HCT116 (cell line): ENCODE data around the gene KCNMB1. TPM values are rescaled to one million over a fixed set of nuclear protein-coding genes. Genes with fewer than 3 reads are reported as not detected.

Source experiments
- ATAC-seq: fragments of 200-7000 bp; cut with Tn5 transposase; 2 replicates; pipeline ENCODE4 v1.9.1; 2020; ENCODE audit warnings: mild to moderate bottlenecking, moderate library complexity
- BruUV-seq: library from RNA; stranded (reverse); fragments of 400-500 nt; replicated peaks from 2 replicates; lab custom pipeline; 2021; lab: Mats Ljungman, UMichigan
- CTCF ChIA-PET: fragments of 300-600 bp; sonication (Branson Sonifier 250); formaldehyde crosslinking; loops from one replicate; lab custom pipeline; 2021; ENCODE audit warnings: antibody characterized with exemption; lab: Charles Lee
- POLR2A ChIA-PET: fragments of 300-600, 350-600 bp; sonication (Branson Sonifier 250); formaldehyde crosslinking; loops from one replicate; lab custom pipeline; 2021; ENCODE audit warnings: antibody characterized with exemption; lab: Charles Lee
- RAD21 ChIA-PET, 2 experiments: fragments of 300-600 bp; sonication (Branson Sonifier 250); formaldehyde crosslinking; loops; one replicate each; lab custom pipeline; 2023; ENCODE audit warnings: low total read pairs in 2 of 2; ENCODE audit not compliant: uncharacterized antibody in 2 of 2, unreplicated experiment in 2 of 2, low non-redundant PET in 1 of 2; lab: Charles Lee
- DNase-seq: peaks from one replicate; pipeline ENCODE4 v3.0.0-alpha.2; 2010; ENCODE audit warnings: low read depth, low spot score
- H2AFZ ChIP-seq: fragments of 200-600 bp; shearing (Covaris generic), sonication (generic); 2 replicates; pipeline ENCODE4 v1.6.1; 2017; ENCODE audit warnings: low read depth, mixed run types, mixed read lengths, antibody characterized with exemption, low read length; ENCODE audit not compliant: poor library complexity, severe bottlenecking
- H3K27ac ChIP-seq: 2 replicates; pipeline ENCODE4 v1.5.1; 2012; ENCODE audit warnings: low read depth, low read length
- H3K27me3 ChIP-seq: fragments of 200-600 bp; sonication (generic); 2 replicates; pipeline ENCODE4 v1.6.1; 2016; ENCODE audit warnings: mixed run types, low read length, mixed read lengths; ENCODE audit not compliant: insufficient read depth
- H3K36me3 ChIP-seq, 2 experiments: fragments of 200-500 bp in 1 of 2; fragments of 200-600 bp in 1 of 2; sonication (Bioruptor generic) in 1 of 2; sonication (generic) in 1 of 2; 2 replicates each; pipeline versions ENCODE4 v1.5.1 to v1.6.1; 2014 to 2016; ENCODE audit warnings: low read length in 2 of 2, inconsistent platforms in 1 of 2, mixed read lengths in 1 of 2, mixed run types in 1 of 2; ENCODE audit not compliant: insufficient read depth in 2 of 2, control insufficient read depth in 1 of 2
- H3K4me1 ChIP-seq, 2 experiments: fragments of 200-600 bp in 1 of 2; sonication (generic) in 1 of 2; 2 replicates each; pipeline versions ENCODE4 v1.5.1 to v1.6.1; 2012 to 2017; ENCODE audit warnings: low read length in 2 of 2, inconsistent platforms in 1 of 2, mild to moderate bottlenecking in 1 of 2, mixed read lengths in 1 of 2, mixed run types in 1 of 2, moderate library complexity in 1 of 2; ENCODE audit not compliant: insufficient read depth in 2 of 2, control insufficient read depth in 1 of 2
- H3K4me2 ChIP-seq: fragments of 200-600 bp; sonication (generic); 2 replicates; pipeline ENCODE4 v1.6.1; 2017; ENCODE audit warnings: mixed run types, low read length, mixed read lengths
- H3K4me3 ChIP-seq, 2 experiments: fragments of 200-600 bp in 1 of 2; sonication (generic) in 1 of 2; replicated peaks in 1 of 2; 2 replicates each; pipeline ENCODE4 v1.5.1; 2011 to 2016; ENCODE audit warnings: low read length in 2 of 2, control low read depth in 1 of 2, low read depth in 1 of 2, mild to moderate bottlenecking in 1 of 2, mixed read lengths in 1 of 2, mixed run types in 1 of 2
- H3K79me2 ChIP-seq: fragments of 200-600 bp; sonication (generic); 2 replicates; pipeline ENCODE4 v1.6.1; 2017; ENCODE audit warnings: mild to moderate bottlenecking, mixed run types, low read length, moderate library complexity, mixed read lengths; ENCODE audit not compliant: insufficient read depth
- H3K9ac ChIP-seq: fragments of 200-600 bp; sonication (generic); 2 replicates; pipeline ENCODE4 v1.6.1; 2016; ENCODE audit warnings: low read length, mixed read lengths
- H3K9me2 ChIP-seq: fragments of 200-600 bp; sonication (generic), shearing (Covaris generic); 2 replicates; pipeline ENCODE4 v1.6.1; 2017; ENCODE audit warnings: mixed run types, mild to moderate bottlenecking, moderate library complexity; ENCODE audit not compliant: insufficient read depth
- H3K9me3 ChIP-seq, 2 experiments: fragments of 200-500 bp in 1 of 2; fragments of 200-600 bp in 1 of 2; sonication (Bioruptor generic) in 1 of 2; sonication (generic) in 1 of 2; 2 replicates each; pipeline ENCODE4 v1.6.1; 2014 to 2017; ENCODE audit warnings: low read length in 2 of 2, mixed read lengths in 2 of 2, inconsistent platforms in 1 of 2, low read depth in 1 of 2, mild to moderate bottlenecking in 1 of 2, mixed run types in 1 of 2, moderate library complexity in 1 of 2; ENCODE audit not compliant: control insufficient read depth in 1 of 2, insufficient read depth in 1 of 2
- H4K20me1 ChIP-seq: fragments of 200-600 bp; sonication (generic), shearing (Covaris generic); 2 replicates; pipeline ENCODE4 v1.6.1; 2017; ENCODE audit warnings: mixed run types, mild to moderate bottlenecking, moderate library complexity; ENCODE audit not compliant: insufficient read depth
- CBX3 ChIP-seq: IDR thresholded peaks from 2 replicates; pipeline ENCODE4 v1.6.1; 2012; ENCODE audit warnings: low read depth
- CEBPB ChIP-seq: IDR thresholded peaks from 2 replicates; pipeline ENCODE4 v1.6.1; 2012; ENCODE audit warnings: low read depth
- EGR1 ChIP-seq: IDR thresholded peaks from 2 replicates; pipeline ENCODE4 v1.6.1; 2012; ENCODE audit warnings: low read depth
- ELF1 ChIP-seq: IDR thresholded peaks from 2 replicates; pipeline ENCODE4 v1.6.1; 2012; ENCODE audit warnings: low read depth, borderline replicate concordance
- EZH2 ChIP-seq: fragments of 200-600 bp; sonication (generic); IDR thresholded peaks from 2 replicates; pipeline ENCODE4 v1.6.1; 2017; ENCODE audit warnings: antibody characterized with exemption, mixed run types
- EZH2phosphoT487 ChIP-seq: fragments of 200-600 bp; IDR thresholded peaks from 2 replicates; pipeline ENCODE4 v1.6.1; 2018; ENCODE audit warnings: antibody characterized with exemption, borderline replicate concordance
- JUND ChIP-seq: IDR thresholded peaks from 2 replicates; pipeline ENCODE4 v1.6.1; 2012
- POLR2A ChIP-seq: IDR thresholded peaks from 2 replicates; pipeline ENCODE4 v1.7.0; 2011; ENCODE audit warnings: borderline replicate concordance; ENCODE audit not compliant: insufficient read depth, insufficient read length; ENCODE audit errors: extremely low read depth
- POLR2AphosphoS5 ChIP-seq: IDR thresholded peaks from 2 replicates; pipeline ENCODE4 v1.6.1; 2011; ENCODE audit warnings: mild to moderate bottlenecking, low read depth, low read length, moderate library complexity
- RAD21 ChIP-seq: IDR thresholded peaks from 2 replicates; pipeline ENCODE4 v1.6.1; 2012; ENCODE audit warnings: low read depth, mild to moderate bottlenecking
- SIN3A ChIP-seq: IDR thresholded peaks from 2 replicates; pipeline ENCODE4 v1.6.1; 2012; ENCODE audit warnings: low read depth
- YY1 ChIP-seq: IDR thresholded peaks from 2 replicates; pipeline ENCODE4 v1.6.1; 2011; ENCODE audit warnings: low read length, low read depth, moderate library complexity, mild to moderate bottlenecking; ENCODE audit not compliant: insufficient replicate concordance; ENCODE audit errors: extremely low read depth
- ZFX ChIP-seq: fragments of 450-650 bp; IDR thresholded peaks from 2 replicates; pipeline ENCODE4 v1.6.1; 2017
- intact Hi-C: fragments of 100-400 bp; cut with micrococcal nuclease; formaldehyde crosslinking; loops from 2 replicates; pipeline ENCODE4 v1.10.0; 2022
- total RNA-seq: library from RNA; stranded (reverse); gene quantifications from one replicate; pipeline ENCODE4 v1.2.1, GENCODE V29; 2021; ENCODE audit not compliant: unreplicated experiment
- TF ChIP-seq, protein P1 (sequence below): IDR thresholded peaks from 2 replicates; pipeline ENCODE4 v1.6.1; 2012
- TF ChIP-seq, protein P2 (sequence below): IDR thresholded peaks from 2 replicates; pipeline ENCODE4 v1.6.1; 2012
- TF ChIP-seq, protein P3 (sequence below): IDR thresholded peaks from 2 replicates; pipeline ENCODE4 v1.6.1; 2011; ENCODE audit warnings: mild to moderate bottlenecking, low read length, moderate library complexity; ENCODE audit not compliant: insufficient replicate concordance; ENCODE audit errors: extremely low read depth

Gene KCNMB1
- total RNA-seq, 1 experiment from 2014 or later: not detected

DNA sequence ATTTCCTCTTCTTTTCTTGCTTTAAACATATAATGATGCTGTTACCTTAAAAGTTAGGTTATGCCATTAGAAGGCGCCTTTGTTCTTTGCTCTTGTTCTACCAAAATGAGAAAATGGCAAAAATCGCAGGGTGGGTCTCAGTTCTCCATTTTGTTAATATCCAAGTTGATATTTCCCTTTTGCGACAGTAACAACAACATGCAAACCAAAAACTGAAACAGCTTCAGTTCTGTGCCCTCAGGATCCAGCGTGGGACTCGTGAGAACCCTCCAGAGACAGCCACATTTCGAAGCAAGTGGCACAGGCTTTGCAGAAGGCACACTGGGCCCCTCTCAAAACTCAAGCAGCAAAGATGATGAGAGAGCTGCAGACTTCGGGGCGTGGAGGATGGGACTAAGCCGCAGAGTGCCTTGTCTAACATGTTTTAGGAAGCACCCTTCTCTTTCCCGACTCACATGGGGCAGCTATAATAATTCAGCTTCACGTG, 58.6 kb downstream of the KCNMB1 start:
- DNase-seq (no peak), ATAC-seq (no peak)
- BruUV-seq: no TSS peak
- no peaks in the 10 kb centered on the region for H3K9me3 ChIP-seq
- intact Hi-C loops: no loop called here
- H3K36me3 ChIP-seq: no peaks in the 10 kb centered on the region
- H3K9me2 ChIP-seq: no peaks in the 10 kb centered on the region
- TF ChIP-seq JUND (no peak), EGR1 (no peak)
- no peaks in the 10 kb centered on the region for H3K79me2 ChIP-seq
- H4K20me1 ChIP-seq: no peaks in the 10 kb centered on the region
- no peak overlapping the region for H3K27ac ChIP-seq
- H3K4me1 ChIP-seq: peaks cover 3 to 13% of the 10 kb centered on the region in 2 experiments; a peak in 3 of 4 replicates
- ChIA-PET RAD21 (no interaction called here), CTCF (no interaction called here), POLR2A (interaction anchor here (0.8 to 1.2 kb wide), 2 partner anchors 8 to 11 kb away, joined by 3 read pairs; no protein-coding TSS in a partner anchor)
- H2AFZ ChIP-seq: no peak overlapping the region
- H3K4me2 ChIP-seq: peak overlapping the region; percentile 66
- no peak overlapping the region for H3K9ac ChIP-seq
- no peak overlapping the region for H3K4me3 ChIP-seq
- H3K27me3 ChIP-seq: peaks cover 28% of the 10 kb centered on the region

DNA sequence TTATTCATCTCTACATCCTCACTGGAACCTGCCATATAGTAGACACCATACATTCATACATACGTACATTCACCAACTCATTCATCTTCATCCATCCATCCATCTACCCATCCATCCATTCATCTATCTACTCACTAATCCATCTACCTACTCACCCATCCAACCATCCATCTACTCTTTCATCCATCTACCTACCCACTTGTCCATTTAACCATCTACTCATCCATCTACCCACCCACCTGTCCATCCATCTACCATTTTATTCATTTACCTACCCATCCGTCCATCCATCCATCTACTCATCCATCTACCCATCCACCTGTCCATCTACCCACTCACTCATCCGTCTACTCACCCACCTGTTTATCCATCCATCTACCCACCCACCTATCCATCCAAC, 59.6 kb downstream of the KCNMB1 start:
- no peak overlapping the region for H3K4me3 ChIP-seq
- POLR2A ChIA-PET: no interaction called here
- no TSS peak for BruUV-seq
- ATAC-seq (no peak), DNase-seq (no peak)
- H3K27me3 ChIP-seq: peaks cover 28% of the 10 kb centered on the region
- intact Hi-C loops: no loop called here
- no peak overlapping the region for H3K27ac ChIP-seq
- RAD21 ChIA-PET: no interaction called here
- no peak overlapping the region for H2AFZ ChIP-seq
- no peaks in the 10 kb centered on the region for H3K79me2 ChIP-seq
- H3K9me2 ChIP-seq: no peaks in the 10 kb centered on the region
- H3K4me1 ChIP-seq: peaks cover 3 to 13% of the 10 kb centered on the region in 2 experiments; a peak in 3 of 4 replicates
- no peaks in the 10 kb centered on the region for H4K20me1 ChIP-seq
- TF ChIP-seq, protein P1, sequence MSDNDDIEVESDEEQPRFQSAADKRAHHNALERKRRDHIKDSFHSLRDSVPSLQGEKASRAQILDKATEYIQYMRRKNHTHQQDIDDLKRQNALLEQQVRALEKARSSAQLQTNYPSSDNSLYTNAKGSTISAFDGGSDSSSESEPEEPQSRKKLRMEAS: no peak
- TF ChIP-seq, protein P2, sequence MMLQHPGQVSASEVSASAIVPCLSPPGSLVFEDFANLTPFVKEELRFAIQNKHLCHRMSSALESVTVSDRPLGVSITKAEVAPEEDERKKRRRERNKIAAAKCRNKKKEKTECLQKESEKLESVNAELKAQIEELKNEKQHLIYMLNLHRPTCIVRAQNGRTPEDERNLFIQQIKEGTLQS: no peak
- TF ChIP-seq POLR2AphosphoS5: no peak
- TF ChIP-seq CBX3: no peak
- TF ChIP-seq, protein P3, sequence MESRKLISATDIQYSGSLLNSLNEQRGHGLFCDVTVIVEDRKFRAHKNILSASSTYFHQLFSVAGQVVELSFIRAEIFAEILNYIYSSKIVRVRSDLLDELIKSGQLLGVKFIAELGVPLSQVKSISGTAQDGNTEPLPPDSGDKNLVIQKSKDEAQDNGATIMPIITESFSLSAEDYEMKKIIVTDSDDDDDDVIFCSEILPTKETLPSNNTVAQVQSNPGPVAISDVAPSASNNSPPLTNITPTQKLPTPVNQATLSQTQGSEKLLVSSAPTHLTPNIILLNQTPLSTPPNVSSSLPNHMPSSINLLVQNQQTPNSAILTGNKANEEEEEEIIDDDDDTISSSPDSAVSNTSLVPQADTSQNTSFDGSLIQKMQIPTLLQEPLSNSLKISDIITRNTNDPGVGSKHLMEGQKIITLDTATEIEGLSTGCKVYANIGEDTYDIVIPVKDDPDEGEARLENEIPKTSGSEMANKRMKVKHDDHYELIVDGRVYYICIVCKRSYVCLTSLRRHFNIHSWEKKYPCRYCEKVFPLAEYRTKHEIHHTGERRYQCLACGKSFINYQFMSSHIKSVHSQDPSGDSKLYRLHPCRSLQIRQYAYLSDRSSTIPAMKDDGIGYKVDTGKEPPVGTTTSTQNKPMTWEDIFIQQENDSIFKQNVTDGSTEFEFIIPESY: no peak
- TF ChIP-seq EZH2: no peak
- no peak for TF ChIP-seq ELF1
- TF ChIP-seq POLR2A: no peak
- TF ChIP-seq ZFX: no peak
- no peak for TF ChIP-seq RAD21
- TF ChIP-seq CEBPB: no peak
- no peak for TF ChIP-seq EZH2phosphoT487
- TF ChIP-seq SIN3A: no peak
- no peak for TF ChIP-seq YY1
- CTCF ChIA-PET: no interaction called here
- H3K9ac ChIP-seq: no peak overlapping the region
- H3K9me3 ChIP-seq: no peaks in the 10 kb centered on the region
- no peak overlapping the region for H3K4me2 ChIP-seq
- no peaks in the 10 kb centered on the region for H3K36me3 ChIP-seq
